IMR-90 (cell line): ENCODE measurements around the gene AUNIP. TPM values are rescaled to one million over a fixed set of nuclear protein-coding genes. Genes with fewer than 3 reads are reported as not detected.

Source experiments
- ATAC-seq: fragments of 200-7000 bp; cut with Tn5 transposase; 2 replicates; pipeline ENCODE4 v1.9.1; 2020; ENCODE audit warnings: low read depth, mild to moderate bottlenecking, moderate library complexity
- BruUV-seq: library from RNA; stranded (reverse); fragments of 400-500 nt; replicated peaks from 2 replicates; lab custom pipeline; 2021; lab: Mats Ljungman, UMichigan
- CTCF ChIA-PET: fragments of 300-600 bp; formaldehyde crosslinking; extraction: SDS; loops from one replicate; lab custom pipeline; 2021; ENCODE audit warnings: antibody characterized with exemption; lab: Yijun Ruan, JAX
- POLR2A ChIA-PET: fragments of 300-600 bp; sonication (Branson Sonifier 250); formaldehyde crosslinking; loops from one replicate; lab custom pipeline; 2022; ENCODE audit warnings: antibody characterized with exemption; ENCODE audit not compliant: unreplicated experiment; lab: Charles Lee
- DNase-seq: peaks from one replicate; pipeline ENCODE4 v3.0.0; 2013
- H2AFZ ChIP-seq: replicated peaks from 2 replicates; pipeline ENCODE3; 2013; ENCODE audit warnings: low read length, mild to moderate bottlenecking; ENCODE audit not compliant: poor library complexity
- H2AK5ac ChIP-seq: 2 replicates; pipeline ENCODE4 v1.6.1; 2013; ENCODE audit warnings: low read depth, low read length, inconsistent platforms
- H2AK9ac ChIP-seq: replicated peaks from 2 replicates; pipeline ENCODE3; 2013; ENCODE audit warnings: mild to moderate bottlenecking, low read depth, low read length, moderate library complexity; ENCODE audit not compliant: poor library complexity
- H2BK120ac ChIP-seq: 2 replicates; pipeline ENCODE4 v1.6.1; 2013; ENCODE audit warnings: low read depth, low read length, inconsistent platforms
- H2BK15ac ChIP-seq: 3 replicates; pipeline ENCODE4 v1.6.1; 2013; ENCODE audit warnings: low read depth, low read length, inconsistent platforms
- H2BK20ac ChIP-seq: 2 replicates; pipeline ENCODE4 v1.6.1; 2013; ENCODE audit warnings: low read depth, mild to moderate bottlenecking, inconsistent platforms, low read length, moderate library complexity
- H2BK5ac ChIP-seq: 2 replicates; pipeline ENCODE4 v1.6.1; 2013; ENCODE audit warnings: mild to moderate bottlenecking, low read depth, low read length, inconsistent platforms; ENCODE audit not compliant: poor library complexity, severe bottlenecking
- H3K14ac ChIP-seq: replicated peaks from 2 replicates; pipeline ENCODE4 v1.6.1; 2013; ENCODE audit warnings: low read depth, low read length, inconsistent platforms
- H3K18ac ChIP-seq: 2 replicates; pipeline ENCODE4 v1.6.1; 2013; ENCODE audit warnings: low read depth, low read length, control low read depth
- H3K23ac ChIP-seq: 2 replicates; pipeline ENCODE4 v1.6.1; 2013; ENCODE audit warnings: low read depth, low read length, inconsistent platforms
- H3K27ac ChIP-seq: 2 replicates; pipeline ENCODE4 v1.5.1; 2013; ENCODE audit warnings: mild to moderate bottlenecking, control low read depth, low read length; ENCODE audit not compliant: insufficient read depth
- H3K27me3 ChIP-seq: 2 replicates; pipeline ENCODE4 v1.6.1; 2013; ENCODE audit warnings: low read length; ENCODE audit not compliant: control insufficient read depth, insufficient read depth
- H3K36me3 ChIP-seq: 2 replicates; pipeline ENCODE4 v1.6.1; 2013; ENCODE audit warnings: low read length, mixed read lengths; ENCODE audit not compliant: control insufficient read depth, insufficient read depth
- H3K4ac ChIP-seq: 2 replicates; pipeline ENCODE4 v1.6.1; 2013; ENCODE audit warnings: low read depth, low read length, inconsistent platforms
- H3K4me1 ChIP-seq: 2 replicates; pipeline ENCODE4 v1.6.1; 2013; ENCODE audit warnings: low read length, mixed read lengths; ENCODE audit not compliant: control insufficient read depth, insufficient read depth
- H3K4me2 ChIP-seq: 2 replicates; pipeline ENCODE4 v1.6.1; 2013; ENCODE audit warnings: low read depth, mild to moderate bottlenecking, control low read depth, low read length, moderate library complexity
- H3K4me3 ChIP-seq: 2 replicates; pipeline ENCODE4 v1.5.1; 2013; ENCODE audit warnings: low read depth, mild to moderate bottlenecking, control low read depth, low read length, moderate library complexity; ENCODE audit not compliant: insufficient read depth
- H3K56ac ChIP-seq: 2 replicates; pipeline ENCODE4 v1.6.1; 2013; ENCODE audit warnings: low read length, inconsistent platforms; ENCODE audit not compliant: insufficient read depth; ENCODE audit errors: extremely low read depth
- H3K79me1 ChIP-seq, 2 experiments: 2 replicates each; pipeline ENCODE4 v1.6.1; 2013; ENCODE audit warnings: low read length in 2 of 2, inconsistent platforms in 1 of 2, low read depth in 1 of 2
- H3K9ac ChIP-seq: 2 replicates; pipeline ENCODE4 v1.6.1; 2013; ENCODE audit warnings: low read depth, low read length, control low read depth
- H3K9me1 ChIP-seq: 2 replicates; pipeline ENCODE4 v1.6.1; 2013; ENCODE audit warnings: low read length, inconsistent platforms; ENCODE audit not compliant: insufficient read depth
- H3K9me3 ChIP-seq: 2 replicates; pipeline ENCODE4 v1.6.1; 2013; ENCODE audit warnings: low read length; ENCODE audit not compliant: control insufficient read depth, insufficient read depth
- H4K20me1 ChIP-seq: 2 replicates; pipeline ENCODE4 v1.6.1; 2013; ENCODE audit warnings: low read length, inconsistent platforms; ENCODE audit not compliant: insufficient read depth
- H4K5ac ChIP-seq: 2 replicates; pipeline ENCODE4 v1.6.1; 2013; ENCODE audit warnings: mild to moderate bottlenecking, low read depth, low read length, control low read depth
- H4K8ac ChIP-seq, 2 experiments: 2 replicates each; pipeline ENCODE4 v1.6.1; 2013; ENCODE audit warnings: low read depth in 2 of 2, low read length in 2 of 2, control low read depth in 1 of 2, inconsistent platforms in 1 of 2
- H4K91ac ChIP-seq: 2 replicates; pipeline ENCODE4 v1.6.1; 2013; ENCODE audit warnings: low read depth, low read length, inconsistent platforms; ENCODE audit not compliant: insufficient read depth
- CEBPB ChIP-seq: IDR thresholded peaks from 2 replicates; pipeline ENCODE4 v1.6.1; 2012; ENCODE audit warnings: low read depth, low read length, improper control_type of control experiment
- CHD1 ChIP-seq: IDR thresholded peaks from 2 replicates; pipeline ENCODE4 v1.6.1; 2012; ENCODE audit warnings: low read depth, low read length, improper control_type of control experiment
- FOS ChIP-seq: fragments of 150-350 bp; IDR thresholded peaks from 2 replicates; pipeline ENCODE4 v1.6.1; 2016; ENCODE audit warnings: low read depth, low read length
- MAFK ChIP-seq: IDR thresholded peaks from 2 replicates; pipeline ENCODE4 v1.6.1; 2012; ENCODE audit warnings: low read depth, low read length, improper control_type of control experiment
- MXI1 ChIP-seq: IDR thresholded peaks from 2 replicates; pipeline ENCODE4 v1.6.1; 2012; ENCODE audit warnings: low read depth, mild to moderate bottlenecking, low read length, moderate library complexity, borderline replicate concordance
- NFE2L2 ChIP-seq: fragments of 150-350 bp; IDR thresholded peaks from 2 replicates; pipeline ENCODE4 v1.6.1; 2016; ENCODE audit warnings: low read depth, mild to moderate bottlenecking, low read length
- POLR2A ChIP-seq: IDR thresholded peaks from 2 replicates; pipeline ENCODE4 v1.6.1; 2012; ENCODE audit warnings: mild to moderate bottlenecking, low read depth, low read length
- RAD21 ChIP-seq: IDR thresholded peaks from 2 replicates; pipeline ENCODE4 v1.6.1; 2012; ENCODE audit warnings: low read length, improper control_type of control experiment
- RCOR1 ChIP-seq: IDR thresholded peaks from 2 replicates; pipeline ENCODE4 v1.6.1; 2012; ENCODE audit warnings: mild to moderate bottlenecking, low read length, improper control_type of control experiment; ENCODE audit not compliant: insufficient replicate concordance
- RFX5 ChIP-seq: IDR thresholded peaks from 2 replicates; pipeline ENCODE4 v1.8.0; 2012; ENCODE audit warnings: low read depth, mild to moderate bottlenecking, low read length, moderate library complexity
- SMC3 ChIP-seq: fragments of 150-350 bp; IDR thresholded peaks from 2 replicates; pipeline ENCODE4 v1.6.1; 2016; ENCODE audit warnings: low read depth, mild to moderate bottlenecking, antibody characterized with exemption, low read length, moderate library complexity
- WGBS, 2 experiments: methylation state at CpG; one replicate each; pipeline versions ENCODE4 v1.1.5 to v1.1.7; 2013; ENCODE audit warnings: missing lambda C conversion rate in 2 of 2; ENCODE audit not compliant: insufficient read length in 1 of 2; ENCODE audit errors: extremely low coverage in 2 of 2; 5-methylcytosine and 5-hydroxymethylcytosine counted together
- dilution Hi-C: fragments of 300-500 bp; cut with HindIII; formaldehyde crosslinking; loops from one replicate; pipeline ENCODE4 v1.14.3; 2018; ENCODE audit warnings: low sequenced_read_pairs; ENCODE audit not compliant: unreplicated experiment
- in situ Hi-C: fragments of 300-500 bp; cut with MboI; formaldehyde crosslinking; loops from 3 replicates; pipeline ENCODE4 v1.14.3; 2019; ENCODE audit warnings: low sequenced_read_pairs, inconsistent platforms, mixed read lengths
- intact Hi-C: fragments of 100-400 bp; cut with micrococcal nuclease; formaldehyde crosslinking; loops from 2 replicates; pipeline ENCODE4 v1.10.0; 2022
- polyA plus RNA-seq, 3 experiments: library from polyadenylated mRNA; depleted of rRNA; stranded (reverse); fragments of >200 nt; gene quantifications; 2 replicates each; pipeline ENCODE4 v1.2.3, GENCODE V29; 2012; ENCODE audit warnings: low replicate concordance in 1 of 3
- total RNA-seq: library from RNA; depleted of rRNA; stranded (reverse); fragments of >200 nt; gene quantifications from 2 replicates; pipeline ENCODE4 v1.2.3, GENCODE V29; 2012
- TF ChIP-seq, protein P1 (sequence below): fragments of 150-350 bp; IDR thresholded peaks from 2 replicates; pipeline ENCODE4 v1.6.1; 2016; ENCODE audit warnings: low read depth, mild to moderate bottlenecking, low read length, moderate library complexity, borderline replicate concordance
- TF ChIP-seq, protein P2 (sequence below): fragments of 150-350 bp; IDR thresholded peaks from 2 replicates; pipeline ENCODE4 v1.6.1; 2017; ENCODE audit warnings: mild to moderate bottlenecking, antibody characterized with exemption, low read length, low read depth
- TF ChIP-seq, protein P3 (sequence below): conservative IDR thresholded peaks from 2 replicates; pipeline ENCODE4 v1.5.1; 2012; ENCODE audit warnings: mild to moderate bottlenecking, low read depth, low read length, improper control_type of control experiment

AUNIP gene
- total and polyA plus RNA-seq, 2 of the 4 experiments (the other 2 are of a cell fraction): 2.4 to 5.0 TPM

DNA sequence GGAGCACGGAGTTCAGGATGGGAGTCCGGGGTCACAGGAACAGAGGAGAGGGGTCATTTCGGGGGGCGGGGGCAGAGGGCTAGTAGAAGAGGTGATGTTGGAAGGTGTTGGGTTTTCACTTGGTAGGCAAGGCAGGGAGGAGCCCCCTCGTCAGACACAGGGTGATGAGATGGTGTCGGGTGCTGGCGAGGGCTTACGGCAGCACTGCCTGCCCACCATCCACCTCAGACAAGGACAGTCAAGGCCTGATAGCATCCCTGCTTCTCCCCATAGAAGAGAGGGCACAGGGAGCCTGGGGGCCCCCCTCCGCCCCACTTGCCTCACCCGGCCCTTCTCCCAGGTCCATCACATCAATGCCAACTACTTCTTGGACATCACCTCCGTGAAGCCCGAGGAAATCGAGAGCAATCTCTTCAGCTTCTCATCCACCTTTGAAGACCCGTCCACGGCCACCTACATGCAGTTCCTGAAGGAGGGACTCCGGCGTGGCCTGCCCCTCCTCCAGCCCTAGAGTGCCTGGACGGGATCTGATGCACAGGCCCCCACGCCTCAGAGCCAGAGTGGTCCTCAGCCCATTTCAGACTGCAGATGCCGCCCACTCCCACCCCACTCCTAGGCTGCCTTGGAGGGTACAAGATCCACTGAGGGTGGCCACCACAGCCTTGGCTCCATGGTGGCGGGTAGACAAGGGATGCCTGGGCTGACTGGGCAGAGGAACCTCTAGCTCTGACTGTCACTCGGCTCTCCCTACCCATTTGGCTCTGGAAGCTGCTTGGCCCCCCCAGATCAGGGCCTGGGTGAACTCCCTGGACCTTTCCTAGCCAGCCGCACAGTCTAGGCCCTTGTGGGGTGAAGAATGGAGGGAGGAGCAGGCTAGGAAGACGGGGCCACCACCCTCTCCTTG is 43.8 kb downstream of the AUNIP start:
- CTCF ChIA-PET: interaction anchor here (0.7 kb wide), 1 partner anchor 330 kb away, joined by 3 read pairs; no protein-coding TSS in a partner anchor
- intact Hi-C loops: loop anchor here (10.0 kb wide), 1 partner anchor 571 kb away; the partner anchor contains the start of gene RSRP1
- dilution Hi-C loops: no loop called here
- TF ChIP-seq CEBPB: no peak
- no peak for TF ChIP-seq FOS
- no peak for TF ChIP-seq RAD21
- TF ChIP-seq, protein P1, sequence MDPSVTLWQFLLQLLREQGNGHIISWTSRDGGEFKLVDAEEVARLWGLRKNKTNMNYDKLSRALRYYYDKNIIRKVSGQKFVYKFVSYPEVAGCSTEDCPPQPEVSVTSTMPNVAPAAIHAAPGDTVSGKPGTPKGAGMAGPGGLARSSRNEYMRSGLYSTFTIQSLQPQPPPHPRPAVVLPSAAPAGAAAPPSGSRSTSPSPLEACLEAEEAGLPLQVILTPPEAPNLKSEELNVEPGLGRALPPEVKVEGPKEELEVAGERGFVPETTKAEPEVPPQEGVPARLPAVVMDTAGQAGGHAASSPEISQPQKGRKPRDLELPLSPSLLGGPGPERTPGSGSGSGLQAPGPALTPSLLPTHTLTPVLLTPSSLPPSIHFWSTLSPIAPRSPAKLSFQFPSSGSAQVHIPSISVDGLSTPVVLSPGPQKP: no peak
- TF ChIP-seq POLR2A: no peak
- TF ChIP-seq RFX5: no peak
- TF ChIP-seq NFE2L2: no peak
- TF ChIP-seq, protein P2, sequence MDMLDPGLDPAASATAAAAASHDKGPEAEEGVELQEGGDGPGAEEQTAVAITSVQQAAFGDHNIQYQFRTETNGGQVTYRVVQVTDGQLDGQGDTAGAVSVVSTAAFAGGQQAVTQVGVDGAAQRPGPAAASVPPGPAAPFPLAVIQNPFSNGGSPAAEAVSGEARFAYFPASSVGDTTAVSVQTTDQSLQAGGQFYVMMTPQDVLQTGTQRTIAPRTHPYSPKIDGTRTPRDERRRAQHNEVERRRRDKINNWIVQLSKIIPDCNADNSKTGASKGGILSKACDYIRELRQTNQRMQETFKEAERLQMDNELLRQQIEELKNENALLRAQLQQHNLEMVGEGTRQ: no peak
- TF ChIP-seq, protein P3, sequence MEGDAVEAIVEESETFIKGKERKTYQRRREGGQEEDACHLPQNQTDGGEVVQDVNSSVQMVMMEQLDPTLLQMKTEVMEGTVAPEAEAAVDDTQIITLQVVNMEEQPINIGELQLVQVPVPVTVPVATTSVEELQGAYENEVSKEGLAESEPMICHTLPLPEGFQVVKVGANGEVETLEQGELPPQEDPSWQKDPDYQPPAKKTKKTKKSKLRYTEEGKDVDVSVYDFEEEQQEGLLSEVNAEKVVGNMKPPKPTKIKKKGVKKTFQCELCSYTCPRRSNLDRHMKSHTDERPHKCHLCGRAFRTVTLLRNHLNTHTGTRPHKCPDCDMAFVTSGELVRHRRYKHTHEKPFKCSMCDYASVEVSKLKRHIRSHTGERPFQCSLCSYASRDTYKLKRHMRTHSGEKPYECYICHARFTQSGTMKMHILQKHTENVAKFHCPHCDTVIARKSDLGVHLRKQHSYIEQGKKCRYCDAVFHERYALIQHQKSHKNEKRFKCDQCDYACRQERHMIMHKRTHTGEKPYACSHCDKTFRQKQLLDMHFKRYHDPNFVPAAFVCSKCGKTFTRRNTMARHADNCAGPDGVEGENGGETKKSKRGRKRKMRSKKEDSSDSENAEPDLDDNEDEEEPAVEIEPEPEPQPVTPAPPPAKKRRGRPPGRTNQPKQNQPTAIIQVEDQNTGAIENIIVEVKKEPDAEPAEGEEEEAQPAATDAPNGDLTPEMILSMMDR: no peak
- TF ChIP-seq RCOR1: no peak
- no peak for TF ChIP-seq SMC3
- no peak for TF ChIP-seq MAFK
- no peak for TF ChIP-seq CHD1
- no peak for TF ChIP-seq MXI1

More for the DNA sequence above, 43.8 kb downstream of the AUNIP start:
- no peak for ATAC-seq
- no peak overlapping the region for H2AK9ac ChIP-seq
- no peak overlapping the region for H2AK5ac ChIP-seq
- H2BK20ac ChIP-seq: no peak overlapping the region
- H2AFZ ChIP-seq: no peak overlapping the region
- in situ Hi-C loops: loop anchor here (25.0 kb wide), 2 partner anchors 403 to 578 kb away; partner anchors contain the start of genes RHCE, RSRP1 and SYF2
- no peak overlapping the region for H4K5ac ChIP-seq
- H3K27ac ChIP-seq: no peak overlapping the region
- no peak overlapping the region for H3K4me3 ChIP-seq
- H3K79me1 ChIP-seq: peaks cover 5 to 37% of the 10 kb centered on the region in 2 experiments; a peak in 2 of 4 replicates
- no peak for DNase-seq
- H4K20me1 ChIP-seq: peaks cover 8% of the 10 kb centered on the region
- BruUV-seq: no TSS peak
- no peaks in the 10 kb centered on the region for H3K27me3 ChIP-seq
- no peak overlapping the region for H2BK120ac ChIP-seq
- no peaks in the 10 kb centered on the region for H3K9me3 ChIP-seq
- 94% methylated on average over 8 of the region's 24 CpGs; no CpG with 5 or more reads in 1 of the 2 experiments for WGBS, 2 experiments
- H3K14ac ChIP-seq: no peak overlapping the region
- no peak overlapping the region for H3K4me2 ChIP-seq
- POLR2A ChIA-PET: interaction anchor here (0.5 to 0.7 kb wide), 3 partner anchors 22 to 1184 kb away, joined by 3 to 16 read pairs (median 3); no protein-coding TSS in a partner anchor
- no peak overlapping the region for H2BK15ac ChIP-seq
- H3K9ac ChIP-seq: no peak overlapping the region
- H3K36me3 ChIP-seq: peaks cover 35% of the 10 kb centered on the region
- peaks cover 9% of the 10 kb centered on the region for H3K9me1 ChIP-seq
- no peak overlapping the region for H3K56ac ChIP-seq
- H3K4ac ChIP-seq: no peak overlapping the region
- no peak overlapping the region for H4K91ac ChIP-seq
- H4K8ac ChIP-seq: no peak overlapping the region
- no peak overlapping the region for H2BK5ac ChIP-seq
- H3K18ac ChIP-seq: no peak overlapping the region
- no peak overlapping the region for H3K23ac ChIP-seq
- peaks cover 7% of the 10 kb centered on the region for H3K4me1 ChIP-seq
